ENCODE measurements around the gene PSMC4.
"Not testable (repeated sequence)": the region's sequence is repeated elsewhere in the genome, so short reads cannot be mapped to it uniquely, and the experiment has no call there.

Gene PSMC4

GRCh38 chr19:39946532-39946931 lies 24.4 kb upstream of the PSMC4 start:
- DNase-seq (ENCODE audit: low spot score) = no peak

- DNase-seq (ENCODE audit: low spot score) = no peak
Observed at GRCh38 chr19:39949026-39949747, 21.8 kb upstream of the PSMC4 start.

- no peak for DNase-seq (ENCODE audit: low spot score)
Observed at GRCh38 chr19:39951065-39951650, 19.8 kb upstream of the PSMC4 start.

GRCh38 chr19:39951686-39952085 lies 19.3 kb upstream of the PSMC4 start:
- peak; percentile 49 for DNase-seq (ENCODE audit: low spot score)

GRCh38 chr19:39953915-39954314 lies 17.1 kb upstream of the PSMC4 start:
- DNase-seq (ENCODE audit: low spot score) = no peak

GRCh38 chr19:39957886-39958285 lies 13.1 kb upstream of the PSMC4 start:
- DNase-seq (ENCODE audit: low spot score) = not testable (repeated sequence)

GRCh38 chr19:39958942-39959341 lies 12.0 kb upstream of the PSMC4 start:
- not testable (repeated sequence) for DNase-seq (ENCODE audit: low spot score)

GRCh38 chr19:39959407-39959806 lies 11.6 kb upstream of the PSMC4 start:
- not testable (repeated sequence) for DNase-seq (ENCODE audit: low spot score)

GRCh38 chr19:39963898-39964297 lies 7.1 kb upstream of the PSMC4 start:
- DNase-seq (ENCODE audit: low spot score) = no peak

- no peak for DNase-seq (ENCODE audit: low spot score)
Observed at GRCh38 chr19:39966617-39967016, 4.3 kb upstream of the PSMC4 start.

- DNase-seq (ENCODE audit: low spot score) = no peak
Observed at GRCh38 chr19:39967561-39967960, 3.4 kb upstream of the PSMC4 start.

GRCh38 chr19:39968789-39969188 lies 2.2 kb upstream of the PSMC4 start:
- DNase-seq (ENCODE audit: low spot score) = no peak

- DNase-seq (ENCODE audit: low spot score) = no peak
Observed at GRCh38 chr19:39969266-39969665, 1.7 kb upstream of the PSMC4 start.

GRCh38 chr19:39969681-39970424 lies 1.1 kb upstream of the PSMC4 start:
- DNase-seq (ENCODE audit: low spot score) = no peak

- no peak for DNase-seq (ENCODE audit: low spot score)
Observed at GRCh38 chr19:39970425-39970674, 615 bp upstream of the PSMC4 start.

- DNase-seq (ENCODE audit: low spot score) = peak; percentile 33
Observed at GRCh38 chr19:39971380-39972035, 543 bp downstream of the PSMC4 start.

- no peak for DNase-seq (ENCODE audit: low spot score)
Observed at GRCh38 chr19:39974377-39975155, 3.6 kb downstream of the PSMC4 start.

GRCh38 chr19:39982883-39983282 lies 11.9 kb downstream of the PSMC4 start:
- DNase-seq (ENCODE audit: low spot score) = no peak

GRCh38 chr19:39983695-39984300 lies 12.8 kb downstream of the PSMC4 start:
- no peak for DNase-seq (ENCODE audit: low spot score)

GRCh38 chr19:39986643-39987042 lies 15.7 kb downstream of the PSMC4 start:
- no peak for DNase-seq (ENCODE audit: low spot score)

- no peak for DNase-seq (ENCODE audit: low spot score)
Observed at GRCh38 chr19:39987167-39987566, 16.2 kb downstream of the PSMC4 start.

- DNase-seq (ENCODE audit: low spot score) = no peak
Observed at GRCh38 chr19:39987596-39987995, 16.6 kb downstream of the PSMC4 start.
